GM23338 (cell line): ENCODE results near the gene OR6B3. TPM values are rescaled to one million over a fixed set of nuclear protein-coding genes. Genes with fewer than 3 reads are reported as not detected.

Source experiments
- ATAC-seq: fragments of 200-7000 bp; cut with Tn5 transposase; 3 replicates; pipeline ENCODE4 v1.9.1; 2020
- DNase-seq: peaks from one replicate; pipeline ENCODE4 v3.0.0-alpha.2; 2015; ENCODE audit warnings: low spot score
- H2AFZ ChIP-seq: fragments of 200-600 bp; sonication (generic); 2 replicates; pipeline ENCODE4 v1.8.0; 2016; ENCODE audit warnings: antibody characterized with exemption, mild to moderate bottlenecking, moderate library complexity
- H3F3A ChIP-seq: fragments of 200-600 bp; sonication (generic); replicated peaks from 2 replicates; pipeline ENCODE4 v1.8.0; 2017; ENCODE audit warnings: antibody characterized with exemption, mixed run types, low read depth
- H3K27ac ChIP-seq: fragments of 200-600 bp; sonication (generic); 2 replicates; pipeline ENCODE4 v1.6.1; 2016; ENCODE audit warnings: low read depth
- H3K27me3 ChIP-seq: fragments of 200-600 bp; sonication (generic); 2 replicates; pipeline ENCODE4 v1.8.0; 2016; ENCODE audit warnings: mild to moderate bottlenecking, mixed run types, moderate library complexity; ENCODE audit not compliant: insufficient read depth
- H3K36me3 ChIP-seq: fragments of 200-600 bp; sonication (generic); 2 replicates; pipeline ENCODE4 v1.8.0; 2016; ENCODE audit warnings: mild to moderate bottlenecking; ENCODE audit not compliant: insufficient read depth
- H3K4me1 ChIP-seq: fragments of 200-600 bp; sonication (generic); 2 replicates; pipeline ENCODE4 v1.8.0; 2016; ENCODE audit warnings: mild to moderate bottlenecking, moderate library complexity; ENCODE audit not compliant: insufficient read depth
- H3K4me2 ChIP-seq: fragments of 200-600 bp; sonication (generic); 2 replicates; pipeline ENCODE4 v1.7.1; 2017; ENCODE audit warnings: mixed run types
- H3K4me3 ChIP-seq: fragments of 200-600 bp; sonication (generic); 2 replicates; pipeline ENCODE4 v1.6.1; 2016; ENCODE audit warnings: mixed run types
- H3K79me2 ChIP-seq: fragments of 200-600 bp; sonication (generic); replicated peaks from 2 replicates; pipeline ENCODE4 v1.8.0; 2017; ENCODE audit warnings: mild to moderate bottlenecking; ENCODE audit not compliant: insufficient read depth
- H3K9me2 ChIP-seq: fragments of 200-600 bp; sonication (generic); 2 replicates; pipeline ENCODE4 v1.8.0; 2017; ENCODE audit not compliant: insufficient read depth
- H4K20me1 ChIP-seq: fragments of 200-600 bp; sonication (generic); replicated peaks from 2 replicates; pipeline ENCODE4 v1.8.0; 2017; ENCODE audit warnings: mild to moderate bottlenecking; ENCODE audit not compliant: insufficient read depth
- H3K27ac Mint-ChIP-seq: 2 replicates; pipeline ENCODE4 v1.8.0; 2020; ENCODE audit warnings: inconsistent platforms, mild to moderate bottlenecking, moderate library complexity, mixed read lengths
- H3K27me3 Mint-ChIP-seq: 3 replicates; pipeline ENCODE4 v1.8.0; 2022; ENCODE audit warnings: low read depth, mild to moderate bottlenecking, moderate library complexity, mixed read lengths, inconsistent platforms; ENCODE audit not compliant: insufficient read depth, poor library complexity
- H3K36me3 Mint-ChIP-seq: 3 replicates; pipeline ENCODE4 v1.8.0; 2021; ENCODE audit warnings: low read depth, mild to moderate bottlenecking, inconsistent platforms, moderate library complexity, mixed read lengths
- H3K4me1 Mint-ChIP-seq: 3 replicates; pipeline ENCODE4 v1.8.0; 2020; ENCODE audit warnings: mild to moderate bottlenecking, inconsistent platforms, mixed read lengths
- H3K4me3 Mint-ChIP-seq: 3 replicates; pipeline ENCODE4 v1.8.0; 2021; ENCODE audit warnings: moderate library complexity, mild to moderate bottlenecking, inconsistent platforms, mixed read lengths
- H3K9me3 Mint-ChIP-seq: 3 replicates; pipeline ENCODE4 v1.8.0; 2020; ENCODE audit warnings: moderate library complexity, mild to moderate bottlenecking, inconsistent platforms, mixed read lengths
- EZH2 ChIP-seq: fragments of 200-600 bp; sonication (generic); IDR thresholded peaks from one replicate; pipeline ENCODE4 v1.8.0; 2017; ENCODE audit warnings: antibody characterized with exemption, mild to moderate bottlenecking, low read depth; ENCODE audit not compliant: unreplicated experiment
- EZH2phosphoT487 ChIP-seq: fragments of 200-600 bp; sonication (generic); IDR thresholded peaks from one replicate; pipeline ENCODE4 v1.8.1; 2018; ENCODE audit warnings: antibody characterized with exemption; ENCODE audit not compliant: unreplicated experiment
- POLR2AphosphoS5 ChIP-seq: IDR thresholded peaks from 2 replicates; pipeline ENCODE4 v1.6.1; 2016; ENCODE audit warnings: antibody characterized with exemption, low read depth
- STAT1 ChIP-seq: IDR thresholded peaks from one replicate; pipeline ENCODE4 v1.6.1; 2016; ENCODE audit warnings: antibody characterized with exemption; ENCODE audit not compliant: unreplicated experiment
- ZNF114 ChIP-seq: fragments of 250-450 bp; sonication (Bioruptor Pico); IDR thresholded peaks from 2 replicates; pipeline ENCODE4 v1.5.0; 2020; ENCODE audit warnings: mild to moderate bottlenecking, moderate library complexity
- ZNF331 ChIP-seq: fragments of 250-450 bp; sonication (Bioruptor Pico); IDR thresholded peaks from 2 replicates; pipeline ENCODE4 v1.5.0; 2020; ENCODE audit warnings: low read depth, mild to moderate bottlenecking, moderate library complexity
- polyA plus RNA-seq: library from polyadenylated mRNA; unstranded; fragments of >200 nt; fragmentation: Nextera tagmentation; extraction: Ambion mirVana; gene quantifications from 2 replicates; pipeline ENCODE4 v1.2.1, GENCODE V29; 2016
- total RNA-seq: library from RNA; depleted of rRNA; stranded (reverse); fragments of >200 nt; shearing (Covaris generic); gene quantifications from 2 replicates; pipeline ENCODE4 v1.2.3, GENCODE V29; 2014
- TF ChIP-seq, protein P1 (sequence below): fragments of 250-450 bp; sonication (Bioruptor Pico); IDR thresholded peaks from 2 replicates; pipeline ENCODE4 v1.5.0; 2020; ENCODE audit warnings: mild to moderate bottlenecking, moderate library complexity

The OR6B3 gene
- total and polyA plus RNA-seq, 2 experiments from 2014 or later = not detected

DNA sequence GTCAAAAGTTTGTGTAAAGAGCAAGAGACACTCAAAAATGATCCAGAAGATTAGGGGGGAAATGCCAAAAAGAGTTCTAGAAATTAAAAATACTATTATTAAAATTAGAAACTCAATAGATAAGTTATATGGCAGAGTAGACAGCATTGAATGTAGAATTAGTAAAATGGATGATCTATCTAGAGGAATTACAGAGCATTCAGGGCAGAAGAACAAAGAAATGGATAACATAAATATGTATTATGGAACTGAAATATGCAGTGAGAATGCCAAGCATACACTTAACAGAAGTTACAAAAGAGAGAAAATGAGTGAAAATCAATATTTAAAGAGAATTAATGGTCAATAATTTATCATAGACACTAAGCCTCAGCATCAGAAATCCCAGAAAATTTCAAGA, 33.2 kb upstream of the OR6B3 start (continued):
- TF ChIP-seq, protein P1, sequence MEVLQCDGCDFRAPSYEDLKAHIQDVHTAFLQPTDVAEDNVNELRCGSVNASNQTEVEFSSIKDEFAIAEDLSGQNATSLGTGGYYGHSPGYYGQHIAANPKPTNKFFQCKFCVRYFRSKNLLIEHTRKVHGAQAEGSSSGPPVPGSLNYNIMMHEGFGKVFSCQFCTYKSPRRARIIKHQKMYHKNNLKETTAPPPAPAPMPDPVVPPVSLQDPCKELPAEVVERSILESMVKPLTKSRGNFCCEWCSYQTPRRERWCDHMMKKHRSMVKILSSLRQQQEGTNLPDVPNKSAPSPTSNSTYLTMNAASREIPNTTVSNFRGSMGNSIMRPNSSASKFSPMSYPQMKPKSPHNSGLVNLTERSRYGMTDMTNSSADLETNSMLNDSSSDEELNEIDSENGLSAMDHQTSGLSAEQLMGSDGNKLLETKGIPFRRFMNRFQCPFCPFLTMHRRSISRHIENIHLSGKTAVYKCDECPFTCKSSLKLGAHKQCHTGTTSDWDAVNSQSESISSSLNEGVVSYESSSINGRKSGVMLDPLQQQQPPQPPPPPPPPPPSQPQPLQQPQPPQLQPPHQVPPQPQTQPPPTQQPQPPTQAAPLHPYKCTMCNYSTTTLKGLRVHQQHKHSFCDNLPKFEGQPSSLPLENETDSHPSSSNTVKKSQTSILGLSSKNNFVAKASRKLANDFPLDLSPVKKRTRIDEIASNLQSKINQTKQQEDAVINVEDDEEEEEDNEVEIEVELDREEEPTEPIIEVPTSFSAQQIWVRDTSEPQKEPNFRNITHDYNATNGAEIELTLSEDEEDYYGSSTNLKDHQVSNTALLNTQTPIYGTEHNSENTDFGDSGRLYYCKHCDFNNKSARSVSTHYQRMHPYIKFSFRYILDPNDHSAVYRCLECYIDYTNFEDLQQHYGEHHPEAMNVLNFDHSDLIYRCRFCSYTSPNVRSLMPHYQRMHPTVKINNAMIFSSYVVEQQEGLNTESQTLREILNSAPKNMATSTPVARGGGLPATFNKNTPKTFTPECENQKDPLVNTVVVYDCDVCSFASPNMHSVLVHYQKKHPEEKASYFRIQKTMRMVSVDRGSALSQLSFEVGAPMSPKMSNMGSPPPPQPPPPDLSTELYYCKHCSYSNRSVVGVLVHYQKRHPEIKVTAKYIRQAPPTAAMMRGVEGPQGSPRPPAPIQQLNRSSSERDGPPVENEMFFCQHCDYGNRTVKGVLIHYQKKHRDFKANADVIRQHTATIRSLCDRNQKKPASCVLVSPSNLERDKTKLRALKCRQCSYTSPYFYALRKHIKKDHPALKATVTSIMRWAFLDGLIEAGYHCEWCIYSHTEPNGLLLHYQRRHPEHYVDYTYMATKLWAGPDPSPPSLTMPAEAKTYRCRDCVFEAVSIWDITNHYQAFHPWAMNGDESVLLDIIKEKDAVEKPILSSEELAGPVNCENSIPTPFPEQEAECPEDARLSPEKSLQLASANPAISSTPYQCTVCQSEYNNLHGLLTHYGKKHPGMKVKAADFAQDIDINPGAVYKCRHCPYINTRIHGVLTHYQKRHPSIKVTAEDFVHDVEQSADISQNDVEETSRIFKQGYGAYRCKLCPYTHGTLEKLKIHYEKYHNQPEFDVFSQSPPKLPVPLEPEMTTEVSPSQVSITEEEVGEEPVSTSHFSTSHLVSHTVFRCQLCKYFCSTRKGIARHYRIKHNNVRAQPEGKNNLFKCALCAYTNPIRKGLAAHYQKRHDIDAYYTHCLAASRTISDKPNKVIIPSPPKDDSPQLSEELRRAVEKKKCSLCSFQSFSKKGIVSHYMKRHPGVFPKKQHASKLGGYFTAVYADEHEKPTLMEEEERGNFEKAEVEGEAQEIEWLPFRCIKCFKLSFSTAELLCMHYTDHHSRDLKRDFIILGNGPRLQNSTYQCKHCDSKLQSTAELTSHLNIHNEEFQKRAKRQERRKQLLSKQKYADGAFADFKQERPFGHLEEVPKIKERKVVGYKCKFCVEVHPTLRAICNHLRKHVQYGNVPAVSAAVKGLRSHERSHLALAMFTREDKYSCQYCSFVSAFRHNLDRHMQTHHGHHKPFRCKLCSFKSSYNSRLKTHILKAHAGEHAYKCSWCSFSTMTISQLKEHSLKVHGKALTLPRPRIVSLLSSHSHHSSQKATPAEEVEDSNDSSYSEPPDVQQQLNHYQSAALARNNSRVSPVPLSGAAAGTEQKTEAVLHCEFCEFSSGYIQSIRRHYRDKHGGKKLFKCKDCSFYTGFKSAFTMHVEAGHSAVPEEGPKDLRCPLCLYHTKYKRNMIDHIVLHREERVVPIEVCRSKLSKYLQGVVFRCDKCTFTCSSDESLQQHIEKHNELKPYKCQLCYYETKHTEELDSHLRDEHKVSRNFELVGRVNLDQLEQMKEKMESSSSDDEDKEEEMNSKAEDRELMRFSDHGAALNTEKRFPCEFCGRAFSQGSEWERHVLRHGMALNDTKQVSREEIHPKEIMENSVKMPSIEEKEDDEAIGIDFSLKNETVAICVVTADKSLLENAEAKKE (CRISPR knock-in tag) = no peak
- TF ChIP-seq ZNF331 = no peak
- no peak for TF ChIP-seq STAT1
- TF ChIP-seq POLR2AphosphoS5 = no peak
- TF ChIP-seq EZH2phosphoT487 = no peak

DNA sequence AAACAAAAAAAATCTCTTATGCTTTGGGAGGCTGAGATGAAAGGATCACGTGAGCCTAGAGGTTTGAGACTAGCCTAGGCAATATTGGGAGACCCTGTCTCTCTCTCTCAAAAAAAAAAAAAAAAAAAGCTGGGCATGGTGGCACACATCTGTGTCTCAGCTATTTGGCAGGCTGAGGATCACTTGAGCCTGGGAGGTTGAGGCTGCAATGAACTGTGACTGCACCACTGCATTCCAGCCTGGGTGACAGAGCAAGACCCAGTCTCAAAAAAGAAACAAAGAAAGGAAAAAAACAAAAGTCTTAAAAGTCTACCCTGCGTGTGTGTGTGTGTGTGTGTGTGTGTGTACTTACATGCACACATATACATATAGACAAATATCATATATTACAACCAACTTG, 25.3 kb upstream of the OR6B3 start:
- H3K27me3 Mint-ChIP-seq = no peaks in the 10 kb centered on the region
- no peaks in the 10 kb centered on the region for H3K79me2 ChIP-seq
- peaks cover 55% of the 10 kb centered on the region for H3K9me3 Mint-ChIP-seq
- H3F3A ChIP-seq = no peaks in the 10 kb centered on the region
- 0 out of 2 replicates have a peak, but pooled peaks cover 4% of the 10 kb centered on the region for H3K36me3 ChIP-seq
- no peaks in the 10 kb centered on the region for H3K4me1 Mint-ChIP-seq
- no peak overlapping the region for H3K4me3 Mint-ChIP-seq
- no peaks in the 10 kb centered on the region for H3K4me1 ChIP-seq
- DNase-seq (no peak), ATAC-seq (no peak)
- no peak overlapping the region for H3K27ac Mint-ChIP-seq
- no peaks in the 10 kb centered on the region for H4K20me1 ChIP-seq
- peaks cover 10% of the 10 kb centered on the region; the same call in 1 of the 2 replicates for H3K9me2 ChIP-seq
- H3K36me3 Mint-ChIP-seq = peaks cover 23% of the 10 kb centered on the region
- no peaks in the 10 kb centered on the region for H3K27me3 ChIP-seq
- no peak overlapping the region for H3K4me3 ChIP-seq
- H3K4me2 ChIP-seq = no peak overlapping the region
- no peak overlapping the region for H2AFZ ChIP-seq
- H3K27ac ChIP-seq = no peak overlapping the region
- TF ChIP-seq ZNF331 (no peak), STAT1 (no peak), ZNF114 (CRISPR knock-in tag) (no peak), EZH2 (no peak)
- TF ChIP-seq, protein P1 (CRISPR knock-in tag) = no peak
